Femur (tissue), 1 donor: ENCODE data around the gene SAMD4A.

Source experiments
- DNase-seq: peaks from one replicate; pipeline ENCODE4 v3.0.0-alpha.2; 2017

The SAMD4A gene

GRCh38 chr14:54567639-54568561, 972 bp downstream of the SAMD4A start:
- peak; percentile 80 for DNase-seq

- peak; percentile 61 for DNase-seq
Observed at GRCh38 chr14:54568821-54569595, 2.1 kb downstream of the SAMD4A start.

- DNase-seq: no peak
Observed at GRCh38 chr14:54570047-54570446, 3.1 kb downstream of the SAMD4A start.

GRCh38 chr14:54570631-54571415, 3.9 kb downstream of the SAMD4A start:
- DNase-seq: no peak

GRCh38 chr14:54572316-54572715, 5.4 kb downstream of the SAMD4A start:
- no peak for DNase-seq

GRCh38 chr14:54574528-54574927, 7.6 kb downstream of the SAMD4A start:
- DNase-seq: no peak

- no peak for DNase-seq
Observed at GRCh38 chr14:54577494-54577893, 10.6 kb downstream of the SAMD4A start.

GRCh38 chr14:54577977-54578376, 11.0 kb downstream of the SAMD4A start:
- DNase-seq: no peak

- DNase-seq: no peak
Observed at GRCh38 chr14:54579621-54580020, 12.7 kb downstream of the SAMD4A start.

GRCh38 chr14:54580933-54581332, 14.0 kb downstream of the SAMD4A start:
- DNase-seq: no peak

- DNase-seq: no peak
Observed at GRCh38 chr14:54582334-54582733, 15.4 kb downstream of the SAMD4A start.

- no peak for DNase-seq
Observed at GRCh38 chr14:54584097-54584496, 17.2 kb downstream of the SAMD4A start.

GRCh38 chr14:54585214-54585613, 18.3 kb downstream of the SAMD4A start:
- DNase-seq: no peak

- DNase-seq: no peak
Observed at GRCh38 chr14:54589076-54589475, 22.1 kb downstream of the SAMD4A start.

GRCh38 chr14:54589843-54590242, 22.9 kb downstream of the SAMD4A start:
- no peak for DNase-seq

- DNase-seq: no peak
Observed at GRCh38 chr14:54590481-54590880, 23.6 kb downstream of the SAMD4A start.

- no peak for DNase-seq
Observed at GRCh38 chr14:54591461-54591860, 24.5 kb downstream of the SAMD4A start.

- no peak for DNase-seq
Observed at GRCh38 chr14:54591866-54592265, 24.9 kb downstream of the SAMD4A start.

GRCh38 chr14:54593860-54594259, 26.9 kb downstream of the SAMD4A start:
- no peak for DNase-seq

GRCh38 chr14:54594537-54594936, 27.6 kb downstream of the SAMD4A start:
- no peak for DNase-seq

GRCh38 chr14:54597795-54598443, 31.0 kb downstream of the SAMD4A start:
- no peak for DNase-seq

GRCh38 chr14:54599966-54600716, 33.2 kb downstream of the SAMD4A start:
- DNase-seq: no peak
